HCT116 (cell line): ENCODE results near the gene FAM163B. TPM values are rescaled to one million over a fixed set of nuclear protein-coding genes. Genes with fewer than 3 reads are reported as not detected.

Experiments used
- ATAC-seq: fragments of 200-7000 bp; cut with Tn5 transposase; 2 replicates; pipeline ENCODE4 v1.9.1; 2020; ENCODE audit warnings: mild to moderate bottlenecking, moderate library complexity
- Bru-seq: library from RNA; stranded (reverse); fragments of 400-500 nt; gene quantifications from one replicate; lab custom pipeline; 2021; lab: Mats Ljungman, UMichigan
- BruChase-seq, 2 experiments: library from RNA; stranded (reverse); fragments of 400-500 nt; gene quantifications; one replicate each; lab custom pipeline; 2021; lab: Mats Ljungman, UMichigan
- BruUV-seq: library from RNA; stranded (reverse); fragments of 400-500 nt; replicated peaks from 2 replicates; lab custom pipeline; 2021; lab: Mats Ljungman, UMichigan
- CTCF ChIA-PET: fragments of 300-600 bp; sonication (Branson Sonifier 250); formaldehyde crosslinking; loops from one replicate; lab custom pipeline; 2021; ENCODE audit warnings: antibody characterized with exemption; lab: Charles Lee
- POLR2A ChIA-PET: fragments of 300-600, 350-600 bp; sonication (Branson Sonifier 250); formaldehyde crosslinking; loops from one replicate; lab custom pipeline; 2021; ENCODE audit warnings: antibody characterized with exemption; lab: Charles Lee
- RAD21 ChIA-PET, 2 experiments: fragments of 300-600 bp; sonication (Branson Sonifier 250); formaldehyde crosslinking; loops; one replicate each; lab custom pipeline; 2023; ENCODE audit warnings: low total read pairs in 2 of 2; ENCODE audit not compliant: uncharacterized antibody in 2 of 2, unreplicated experiment in 2 of 2, low non-redundant PET in 1 of 2; lab: Charles Lee
- DNase-seq: peaks from one replicate; pipeline ENCODE4 v3.0.0-alpha.2; 2010; ENCODE audit warnings: low read depth, low spot score
- H2AFZ ChIP-seq: fragments of 200-600 bp; shearing (Covaris generic), sonication (generic); 2 replicates; pipeline ENCODE4 v1.6.1; 2017; ENCODE audit warnings: low read depth, mixed run types, mixed read lengths, antibody characterized with exemption, low read length; ENCODE audit not compliant: poor library complexity, severe bottlenecking
- H3K27ac ChIP-seq: 2 replicates; pipeline ENCODE4 v1.5.1; 2012; ENCODE audit warnings: low read depth, low read length
- H3K27me3 ChIP-seq: fragments of 200-600 bp; sonication (generic); 2 replicates; pipeline ENCODE4 v1.6.1; 2016; ENCODE audit warnings: mixed run types, low read length, mixed read lengths; ENCODE audit not compliant: insufficient read depth
- H3K36me3 ChIP-seq, 2 experiments: fragments of 200-500 bp in 1 of 2; fragments of 200-600 bp in 1 of 2; sonication (Bioruptor generic) in 1 of 2; sonication (generic) in 1 of 2; 2 replicates each; pipeline versions ENCODE4 v1.5.1 to v1.6.1; 2014 to 2016; ENCODE audit warnings: low read length in 2 of 2, inconsistent platforms in 1 of 2, mixed read lengths in 1 of 2, mixed run types in 1 of 2; ENCODE audit not compliant: insufficient read depth in 2 of 2, control insufficient read depth in 1 of 2
- H3K4me1 ChIP-seq, 2 experiments: fragments of 200-600 bp in 1 of 2; sonication (generic) in 1 of 2; 2 replicates each; pipeline versions ENCODE4 v1.5.1 to v1.6.1; 2012 to 2017; ENCODE audit warnings: low read length in 2 of 2, inconsistent platforms in 1 of 2, mild to moderate bottlenecking in 1 of 2, mixed read lengths in 1 of 2, mixed run types in 1 of 2, moderate library complexity in 1 of 2; ENCODE audit not compliant: insufficient read depth in 2 of 2, control insufficient read depth in 1 of 2
- H3K4me2 ChIP-seq: fragments of 200-600 bp; sonication (generic); 2 replicates; pipeline ENCODE4 v1.6.1; 2017; ENCODE audit warnings: mixed run types, low read length, mixed read lengths
- H3K4me3 ChIP-seq, 2 experiments: fragments of 200-600 bp in 1 of 2; sonication (generic) in 1 of 2; replicated peaks in 1 of 2; 2 replicates each; pipeline ENCODE4 v1.5.1; 2011 to 2016; ENCODE audit warnings: low read length in 2 of 2, control low read depth in 1 of 2, low read depth in 1 of 2, mild to moderate bottlenecking in 1 of 2, mixed read lengths in 1 of 2, mixed run types in 1 of 2
- H3K79me2 ChIP-seq: fragments of 200-600 bp; sonication (generic); 2 replicates; pipeline ENCODE4 v1.6.1; 2017; ENCODE audit warnings: mild to moderate bottlenecking, mixed run types, low read length, moderate library complexity, mixed read lengths; ENCODE audit not compliant: insufficient read depth
- H3K9ac ChIP-seq: fragments of 200-600 bp; sonication (generic); 2 replicates; pipeline ENCODE4 v1.6.1; 2016; ENCODE audit warnings: low read length, mixed read lengths
- H3K9me2 ChIP-seq: fragments of 200-600 bp; sonication (generic), shearing (Covaris generic); 2 replicates; pipeline ENCODE4 v1.6.1; 2017; ENCODE audit warnings: mixed run types, mild to moderate bottlenecking, moderate library complexity; ENCODE audit not compliant: insufficient read depth
- H3K9me3 ChIP-seq, 2 experiments: fragments of 200-500 bp in 1 of 2; fragments of 200-600 bp in 1 of 2; sonication (Bioruptor generic) in 1 of 2; sonication (generic) in 1 of 2; 2 replicates each; pipeline ENCODE4 v1.6.1; 2014 to 2017; ENCODE audit warnings: low read length in 2 of 2, mixed read lengths in 2 of 2, inconsistent platforms in 1 of 2, low read depth in 1 of 2, mild to moderate bottlenecking in 1 of 2, mixed run types in 1 of 2, moderate library complexity in 1 of 2; ENCODE audit not compliant: control insufficient read depth in 1 of 2, insufficient read depth in 1 of 2
- H4K20me1 ChIP-seq: fragments of 200-600 bp; sonication (generic), shearing (Covaris generic); 2 replicates; pipeline ENCODE4 v1.6.1; 2017; ENCODE audit warnings: mixed run types, mild to moderate bottlenecking, moderate library complexity; ENCODE audit not compliant: insufficient read depth
- ZNF274 ChIP-seq: fragments of 200-500 bp; sonication (Bioruptor generic); IDR thresholded peaks from 2 replicates; pipeline ENCODE4 v1.6.1; 2014; ENCODE audit warnings: mild to moderate bottlenecking, low read depth, low read length, inconsistent platforms
- intact Hi-C: fragments of 100-400 bp; cut with micrococcal nuclease; formaldehyde crosslinking; loops from 2 replicates; pipeline ENCODE4 v1.10.0; 2022
- long read RNA-seq: library from polyadenylated mRNA; unstranded; transcript quantifications from one replicate; pipeline ENCODE4 v2.0.0, GENCODE V29; 2021; ENCODE audit not compliant: unreplicated experiment
- polyA plus RNA-seq: library from polyadenylated mRNA; unstranded; fragments of >200 nt; gene quantifications from 2 replicates; pipeline ENCODE4 v1.2.1, GENCODE V29; 2012; ENCODE audit warnings: missing spikeins
- total RNA-seq: library from RNA; stranded (reverse); gene quantifications from one replicate; pipeline ENCODE4 v1.2.1, GENCODE V29; 2021; ENCODE audit not compliant: unreplicated experiment
- TF ChIP-seq, protein P1 (sequence below): IDR thresholded peaks from 2 replicates; pipeline ENCODE4 v1.6.1; 2012; ENCODE audit warnings: low read depth

Gene FAM163B
- total RNA-seq (not detected), Bru-seq, nascent RNA (not detected), BruChase-seq, experiment 1, labeled RNA remaining after a 6-hour chase (percentile 4 among the genes with signal in this experiment), BruChase-seq, experiment 2, labeled RNA remaining after a 2-hour chase (not detected)
- not detected in 2 replicates for polyA plus RNA-seq
- long read RNA-seq, result 0 reads

DNA sequence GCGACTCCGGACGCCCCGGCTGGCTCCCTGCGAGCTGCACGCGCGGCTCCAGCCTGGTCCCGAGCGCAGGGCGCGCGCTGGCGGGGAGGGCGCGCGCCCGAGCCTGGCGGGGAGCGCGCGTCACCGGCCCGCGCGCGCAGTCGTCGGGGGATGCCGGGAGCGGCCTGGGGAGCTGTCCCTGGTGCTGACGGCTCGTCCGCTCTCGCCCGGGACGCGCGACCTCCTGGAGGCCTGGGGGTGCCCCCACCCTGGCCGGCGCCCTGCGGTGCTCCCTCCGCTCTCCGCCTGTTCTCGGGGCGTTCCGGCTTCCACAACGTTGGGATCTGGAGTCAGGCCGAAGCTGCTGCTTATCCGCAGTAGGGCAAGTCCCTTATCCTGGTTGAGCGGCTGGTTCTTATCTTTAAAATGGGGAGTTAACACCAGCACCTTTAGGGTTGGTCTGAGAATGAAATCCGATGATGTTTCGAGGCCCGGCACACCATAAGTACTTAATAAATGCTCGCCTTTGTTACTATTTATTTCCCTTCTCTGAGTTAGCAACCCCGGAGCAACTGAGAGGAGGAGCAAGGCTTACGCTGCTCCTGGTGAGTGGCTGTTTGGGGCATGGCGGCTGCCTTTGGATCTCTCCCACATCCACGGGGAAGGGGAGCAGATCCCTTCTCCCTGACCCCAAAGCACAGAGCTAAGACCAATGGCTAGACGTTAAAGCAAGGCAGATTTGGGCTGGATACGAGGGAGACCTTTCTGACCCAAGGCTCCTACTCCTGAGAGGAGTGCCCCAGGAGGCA, at the start of gene FAM163B:
Gene FAM163B, minus strand, starts transcription at position 79 of the 788 bp plus-strand sequence. CDS start 29,166 bp downstream, outside the sequence.
- Histone ChIP-seq H3K27me3 (peaks cover 70% of the 10 kb centered on the region), H3K9ac (no peak within 1 kb of the TSS), H4K20me1 (no peaks in the 10 kb centered on the region), H3K36me3 (no peaks in the 10 kb centered on the region), H3K27ac (no peak within 1 kb of the TSS), H3K9me3 (no peaks in the 10 kb centered on the region), H3K4me1 (no peaks in the 10 kb centered on the region), H3K79me2 (no peaks in the 10 kb centered on the region), H3K4me2 (no peak within 1 kb of the TSS), H3K4me3 (no peak within 1 kb of the TSS), H2AFZ (no peak within 1 kb of the TSS), H3K9me2 (no peaks in the 10 kb centered on the region)
- DNase-seq (no peak), ATAC-seq (no peak)
- ChIA-PET POLR2A (no interaction called here), CTCF (no interaction called here), RAD21 (no interaction called here)
- TF ChIP-seq, protein P1, sequence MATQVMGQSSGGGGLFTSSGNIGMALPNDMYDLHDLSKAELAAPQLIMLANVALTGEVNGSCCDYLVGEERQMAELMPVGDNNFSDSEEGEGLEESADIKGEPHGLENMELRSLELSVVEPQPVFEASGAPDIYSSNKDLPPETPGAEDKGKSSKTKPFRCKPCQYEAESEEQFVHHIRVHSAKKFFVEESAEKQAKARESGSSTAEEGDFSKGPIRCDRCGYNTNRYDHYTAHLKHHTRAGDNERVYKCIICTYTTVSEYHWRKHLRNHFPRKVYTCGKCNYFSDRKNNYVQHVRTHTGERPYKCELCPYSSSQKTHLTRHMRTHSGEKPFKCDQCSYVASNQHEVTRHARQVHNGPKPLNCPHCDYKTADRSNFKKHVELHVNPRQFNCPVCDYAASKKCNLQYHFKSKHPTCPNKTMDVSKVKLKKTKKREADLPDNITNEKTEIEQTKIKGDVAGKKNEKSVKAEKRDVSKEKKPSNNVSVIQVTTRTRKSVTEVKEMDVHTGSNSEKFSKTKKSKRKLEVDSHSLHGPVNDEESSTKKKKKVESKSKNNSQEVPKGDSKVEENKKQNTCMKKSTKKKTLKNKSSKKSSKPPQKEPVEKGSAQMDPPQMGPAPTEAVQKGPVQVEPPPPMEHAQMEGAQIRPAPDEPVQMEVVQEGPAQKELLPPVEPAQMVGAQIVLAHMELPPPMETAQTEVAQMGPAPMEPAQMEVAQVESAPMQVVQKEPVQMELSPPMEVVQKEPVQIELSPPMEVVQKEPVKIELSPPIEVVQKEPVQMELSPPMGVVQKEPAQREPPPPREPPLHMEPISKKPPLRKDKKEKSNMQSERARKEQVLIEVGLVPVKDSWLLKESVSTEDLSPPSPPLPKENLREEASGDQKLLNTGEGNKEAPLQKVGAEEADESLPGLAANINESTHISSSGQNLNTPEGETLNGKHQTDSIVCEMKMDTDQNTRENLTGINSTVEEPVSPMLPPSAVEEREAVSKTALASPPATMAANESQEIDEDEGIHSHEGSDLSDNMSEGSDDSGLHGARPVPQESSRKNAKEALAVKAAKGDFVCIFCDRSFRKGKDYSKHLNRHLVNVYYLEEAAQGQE, result peak; percentile 44
- no peak for TF ChIP-seq ZNF274
- no TSS peak for BruUV-seq
- intact Hi-C loops, result no loop called here
